K562 (cell line): ENCODE data around the gene PPL. TPM values are rescaled to one million over a fixed set of nuclear protein-coding genes. Genes with fewer than 3 reads are reported as not detected.

Experiments
- ATAC-seq: fragments of 200-7000 bp; cut with Tn5 transposase; 3 replicates; pipeline ENCODE4 v1.9.1; 2020; ENCODE audit warnings: moderate library complexity
- BruUV-seq: library from RNA; stranded (reverse); fragments of 400-500 nt; replicated peaks from 2 replicates; lab custom pipeline; 2021; lab: Mats Ljungman, UMichigan
- CTCF ChIA-PET: fragments of 300-600 bp; formaldehyde crosslinking; extraction: SDS; loops from one replicate; lab custom pipeline; 2021; ENCODE audit warnings: low intra/inter-chr PET ratio; lab: Yijun Ruan, JAX
- POLR2A ChIA-PET: fragments of 300-600, 350-650 bp; sonication (Branson Sonifier 250); formaldehyde crosslinking; extraction: SDS; loops from one replicate; lab custom pipeline; 2021; ENCODE audit warnings: antibody characterized with exemption, inconsistent platforms; lab: Yijun Ruan, JAX
- DNase-seq, 4 experiments: peaks; one replicate each; pipeline versions ENCODE4 v3.0.0 to v3.0.0-alpha.2; 2011 to 2018; ENCODE audit warnings: low spot score in 3 of 4, mixed read lengths in 3 of 4; ENCODE audit errors: extremely low read depth in 1 of 4
- FAIRE-seq: peaks from 2 replicates; lab custom pipeline; 2011; peaks lifted over from hg19 to GRCh38; lab: Jason Lieb, UNC
- H2AFZ ChIP-seq: 2 replicates; pipeline ENCODE4 v1.6.0; 2011; ENCODE audit warnings: low read depth, low read length, control low read depth, inconsistent platforms
- H3K27ac ChIP-seq: fragments of 200-600 bp; 3 replicates; pipeline ENCODE4 v1.8.0; 2011; ENCODE audit warnings: low read depth, mild to moderate bottlenecking, control low read depth, inconsistent platforms, low read length, moderate library complexity, mixed read lengths; ENCODE audit errors: extremely low read depth
- H3K27me3 ChIP-seq, 2 experiments: fragments of 300-600 bp in 1 of 2; 2 replicates in 1 of 2; 3 replicates in 1 of 2; pipeline versions ENCODE4 v1.6.0 to v1.8.0; 2011; ENCODE audit warnings: inconsistent platforms in 2 of 2, low read length in 2 of 2, mild to moderate bottlenecking in 1 of 2, mixed read lengths in 1 of 2, moderate library complexity in 1 of 2; ENCODE audit not compliant: control insufficient read depth in 2 of 2, insufficient read depth in 2 of 2
- H3K36me3 ChIP-seq: fragments of 300-600 bp; 3 replicates; pipeline ENCODE4 v1.8.0; 2011; ENCODE audit warnings: mild to moderate bottlenecking, low read length, inconsistent platforms; ENCODE audit not compliant: control insufficient read depth, insufficient read depth
- H3K4me1 ChIP-seq, 2 experiments: fragments of 200-600 bp in 1 of 2; replicated peaks in 1 of 2; 2 replicates in 1 of 2; 3 replicates in 1 of 2; pipeline versions ENCODE4 v1.5.1 to v1.8.0; 2011; ENCODE audit warnings: inconsistent platforms in 2 of 2, low read length in 2 of 2, mild to moderate bottlenecking in 1 of 2, mixed read lengths in 1 of 2, moderate library complexity in 1 of 2; ENCODE audit not compliant: control insufficient read depth in 2 of 2, insufficient read depth in 2 of 2
- H3K4me2 ChIP-seq: 2 replicates; pipeline ENCODE4 v1.6.1; 2011; ENCODE audit warnings: low read length, control low read depth, inconsistent platforms, mixed read lengths; ENCODE audit not compliant: insufficient read depth
- H3K4me3 ChIP-seq: fragments of 200-600 bp; sonication (generic), shearing (Covaris generic); 2 replicates; pipeline ENCODE4 v1.5.1; 2016; ENCODE audit warnings: control low read depth, inconsistent platforms
- H3K79me2 ChIP-seq: fragments of 200-600 bp; 3 replicates; pipeline ENCODE4 v1.8.0; 2011; ENCODE audit warnings: low read length, inconsistent platforms; ENCODE audit not compliant: control insufficient read depth, insufficient read depth
- H3K9ac ChIP-seq, 2 experiments: 2 replicates each; pipeline versions ENCODE4 v1.6.0 to v1.6.1; 2011; ENCODE audit warnings: low read depth in 2 of 2, low read length in 2 of 2, control low read depth in 1 of 2, inconsistent platforms in 1 of 2, mild to moderate bottlenecking in 1 of 2, mixed read lengths in 1 of 2; ENCODE audit not compliant: insufficient read depth in 1 of 2
- H3K9me1 ChIP-seq: one replicate; pipeline ENCODE4 v1.6.0; 2011; ENCODE audit warnings: inconsistent platforms, mild to moderate bottlenecking, low read length, moderate library complexity; ENCODE audit not compliant: control insufficient read depth, insufficient read depth
- H3K9me3 ChIP-seq: replicated peaks from 2 replicates; pipeline ENCODE4 v1.5.1; 2011; ENCODE audit warnings: low read depth, low read length, inconsistent platforms; ENCODE audit not compliant: control insufficient read depth, insufficient read depth
- H4K20me1 ChIP-seq: replicated peaks from 2 replicates; pipeline ENCODE4 v1.6.1; 2011; ENCODE audit warnings: low read length, inconsistent platforms, mixed read lengths; ENCODE audit not compliant: control insufficient read depth, insufficient read depth
- CAMTA2 ChIP-seq: fragments of 250-450 bp; sonication (Bioruptor Pico); conservative IDR thresholded peaks from 2 replicates; pipeline ENCODE4 v1.5.1; 2022
- CHAMP1 ChIP-seq: fragments of 450-650 bp; IDR thresholded peaks from 2 replicates; pipeline ENCODE4 v1.6.1; 2016; ENCODE audit warnings: mild to moderate bottlenecking
- HNRNPUL1 ChIP-seq: fragments of 200-400 bp; formaldehyde crosslinking; IDR thresholded peaks from 2 replicates; pipeline ENCODE4 v1.6.1; 2017; ENCODE audit warnings: low read length
- MAZ ChIP-seq, 2 experiments: fragments of 450-650 bp in 1 of 2; sonication (generic) in 1 of 2; formaldehyde crosslinking; IDR thresholded peaks in 1 of 2; conservative IDR thresholded peaks in 1 of 2; 2 replicates each; pipeline versions ENCODE4 v1.4.0 to v1.5.0; 2020; ENCODE audit warnings: mild to moderate bottlenecking in 1 of 2, missing genetic modification reagents in 1 of 2
- NFE2L1 ChIP-seq: fragments of 450-650 bp; IDR thresholded peaks from 2 replicates; pipeline ENCODE4 v1.6.1; 2016; ENCODE audit warnings: missing genetic modification characterization, low read depth, mild to moderate bottlenecking, missing compliant biosample characterization, moderate library complexity, borderline replicate concordance
- SMC3 ChIP-seq: conservative IDR thresholded peaks from 2 replicates; pipeline ENCODE4 v1.6.1; 2011; ENCODE audit warnings: low read depth, low read length, improper control_type of control experiment; ENCODE audit not compliant: insufficient read depth
- TFE3 ChIP-seq: fragments of 450-650 bp; formaldehyde crosslinking; IDR thresholded peaks from 2 replicates; pipeline ENCODE4 v1.4.0; 2020; ENCODE audit warnings: mild to moderate bottlenecking, mixed read lengths
- ZNF212 ChIP-seq: fragments of 450-650 bp; formaldehyde crosslinking; IDR thresholded peaks from 2 replicates; pipeline ENCODE4 v1.4.0; 2020; ENCODE audit warnings: mild to moderate bottlenecking
- WGBS: fragments of 100-300 bp; shearing (Covaris generic); methylation state at CpG from one replicate; pipeline ENCODE4 v1.1.6; 2016; ENCODE audit warnings: low coverage, mixed read lengths; ENCODE audit not compliant: insufficient coverage; ENCODE audit errors: missing lambda C conversion rate; 5-methylcytosine and 5-hydroxymethylcytosine counted together
- in situ Hi-C: fragments of 300-500 bp; cut with MboI; formaldehyde crosslinking; loops from 4 replicates; pipeline ENCODE4 v1.15.0; 2018; ENCODE audit warnings: inconsistent platforms, mixed read lengths
- intact Hi-C: fragments of 100-400 bp; cut with micrococcal nuclease; formaldehyde crosslinking; loops from 2 replicates; pipeline ENCODE4 v1.14.2; 2022
- polyA plus RNA-seq, 8 experiments: library from polyadenylated mRNA; depleted of rRNA in 4 of 8; stranded (reverse) in 5 of 8; unstranded in 3 of 8; fragments of >200 nt; fragmentation: Nextera tagmentation in 2 of 8; fragmentation: Illumina TruSeq in 1 of 8; extraction: Ambion mirVana in 2 of 8; extraction: Trizol in 1 of 8; gene quantifications; 2 replicates each; pipeline versions ENCODE4 v1.2.1 to v1.2.3, GENCODE V29; 2011 to 2014; ENCODE audit warnings: inconsistent platforms in 1 of 8, missing spikeins in 1 of 8
- total RNA-seq, 7 experiments: library from RNA; depleted of rRNA in 6 of 7; stranded (reverse); fragments of >200 nt in 6 of 7; fragmentation: Illumina TruSeq in 2 of 7; extraction: Trizol in 2 of 7; gene quantifications; 2 replicates each; pipeline versions ENCODE4 v1.2.1 to v1.2.3, GENCODE V29; 2011 to 2021; ENCODE audit warnings: low replicate concordance in 1 of 7

PPL gene
- total and polyA plus RNA-seq, 9 of the 15 experiments (the other 6 are each of a cell fraction or from before 2014, with no cell fraction given), result 0.01 to 0.15 (median 0.07) TPM; not detected in 3

- ChIA-PET POLR2A (interaction anchor here (0.7 to 1.6 kb wide), 4 partner anchors 13 to 415 kb away, joined by 3 to 5 read pairs (median 3); no protein-coding TSS in a partner anchor), CTCF (no interaction called here)
- no TSS peak for BruUV-seq
- H2AFZ ChIP-seq, result no peak overlapping the region
- H3K4me2 ChIP-seq, result no peak overlapping the region
- TF ChIP-seq NFE2L1 (tag), result no peak
- TF ChIP-seq CAMTA2 (CRISPR knock-in tag), result no peak
- TF ChIP-seq MAZ (CRISPR knock-in tag; conservative IDR thresholded peaks at IDR 0.05 in 1 of 2, IDR thresholded peaks at IDR 0.05 in 1 of 2), result no peak
- no peak for TF ChIP-seq SMC3
- no peak for TF ChIP-seq HNRNPUL1
- TF ChIP-seq ZNF212 (CRISPR knock-in tag), result no peak
- TF ChIP-seq TFE3 (CRISPR knock-in tag), result no peak
- no peak for TF ChIP-seq CHAMP1
- H3K27ac ChIP-seq, result no peak overlapping the region
- ATAC-seq (no peak), FAIRE-seq (no peak), DNase-seq (no peak)
- no peaks in the 10 kb centered on the region; the same call in 1 of the 2 replicates for H4K20me1 ChIP-seq
- peaks cover 0 to 19% of the 10 kb centered on the region in 2 experiments; a peak in 2 of 5 replicates for H3K4me1 ChIP-seq
- WGBS, result 13% methylated on average over 11 of the region's 11 CpGs
- no peaks in the 10 kb centered on the region for H3K79me2 ChIP-seq
- peaks cover 39 to 79% of the 10 kb centered on the region in 2 experiments; a peak in 4 of 5 replicates for H3K27me3 ChIP-seq
- H3K9me3 ChIP-seq, result no peaks in the 10 kb centered on the region; the same call in 1 of the 2 replicates
- in situ Hi-C loops, result no loop called here
- intact Hi-C loops, result no loop called here
- H3K4me3 ChIP-seq, result no peak overlapping the region
- H3K36me3 ChIP-seq, result no peaks in the 10 kb centered on the region
- peak overlapping the region in 1 of 2 experiments; percentile 33; a peak in 1 of 4 replicates for H3K9ac ChIP-seq
- no peaks in the 10 kb centered on the region for H3K9me1 ChIP-seq
Measured at GRCh38 chr16:4900750-4901149, 36.2 kb downstream of the PPL start.
